GM18907 (cell line): Measurements from ENCODE around the gene DDX11.
A peak's percentile ranks its signal among the peaks of the same experiment; 100 is the strongest.
"Not testable (repeated sequence)": the region's sequence is repeated elsewhere in the genome, so short reads cannot be mapped to it uniquely, and the experiment has no call there.

Experiments used
- ATAC-seq: cut with Tn5 transposase; IDR thresholded peaks from one replicate; pipeline ENCODE4 v1.9.1; 2021; ENCODE audit warnings: mild to moderate bottlenecking, moderate library complexity; ENCODE audit not compliant: unreplicated experiment

Gene DDX11

GRCh38 chr12:31098363-31098762, 24.7 kb downstream of the DDX11 start:
- not testable (repeated sequence) for ATAC-seq

- not testable (repeated sequence) for ATAC-seq
These were observed 25.1 kb downstream of the DDX11 start for GRCh38 chr12:31098771-31099170.

GRCh38 chr12:31099434-31099833, 25.8 kb downstream of the DDX11 start:
- ATAC-seq, result not testable (repeated sequence)

GRCh38 chr12:31100503-31101208, 27.0 kb downstream of the DDX11 start:
- ATAC-seq, result peak; percentile 88

- not testable (repeated sequence) for ATAC-seq
These were observed 28.5 kb downstream of the DDX11 start for GRCh38 chr12:31102125-31102524.

GRCh38 chr12:31102596-31102995, 28.9 kb downstream of the DDX11 start:
- not testable (repeated sequence) for ATAC-seq

- not testable (repeated sequence) for ATAC-seq
These were observed 29.9 kb downstream of the DDX11 start for GRCh38 chr12:31103561-31103975.

- not testable (repeated sequence) for ATAC-seq
These were observed 30.6 kb downstream of the DDX11 start for GRCh38 chr12:31104220-31104619.

GRCh38 chr12:31104773-31105172, 31.1 kb downstream of the DDX11 start:
- not testable (repeated sequence) for ATAC-seq

- no peak for ATAC-seq
These were observed 32.0 kb downstream of the DDX11 start for GRCh38 chr12:31105668-31106067.

- ATAC-seq, result no peak
These were observed 32.6 kb downstream of the DDX11 start for GRCh38 chr12:31106101-31106803.

- not testable (repeated sequence) for ATAC-seq
These were observed 36.1 kb downstream of the DDX11 start for GRCh38 chr12:31109773-31110172.

- not testable (repeated sequence) for ATAC-seq
These were observed 36.6 kb downstream of the DDX11 start for GRCh38 chr12:31110263-31110662.

- ATAC-seq, result not testable (repeated sequence)
These were observed 41.5 kb downstream of the DDX11 start for GRCh38 chr12:31115092-31115601.

- not testable (repeated sequence) for ATAC-seq
These were observed 43.2 kb downstream of the DDX11 start for GRCh38 chr12:31116846-31117202.

GRCh38 chr12:31117203-31118011, 43.7 kb downstream of the DDX11 start:
- peak; percentile 83 for ATAC-seq

- ATAC-seq, result peak; percentile 53
These were observed 44.9 kb downstream of the DDX11 start for GRCh38 chr12:31118347-31119191.

GRCh38 chr12:31119192-31119802, 45.6 kb downstream of the DDX11 start:
- ATAC-seq, result no peak

- no peak for ATAC-seq
These were observed 46.1 kb downstream of the DDX11 start for GRCh38 chr12:31119803-31120211.
